Measurements from ENCODE around the gene ENAM.
"Not testable (repeated sequence)": the region's sequence is repeated elsewhere in the genome, so short reads cannot be mapped to it uniquely, and the experiment has no call there.

Gene ENAM

GRCh38 chr4:70691661-70692060 is 63.1 kb downstream of the ENAM start:
- H3K4me3 ChIP-seq (ENCODE audit: low read depth, low read length) = no peak overlapping the region

GRCh38 chr4:70694633-70695032 is 66.1 kb downstream of the ENAM start:
- H3K4me3 ChIP-seq (ENCODE audit: low read depth, low read length) = not testable (repeated sequence)

More at GRCh38 chr4:70691661-70692060, 63.1 kb downstream of the ENAM start:
- TF ChIP-seq, protein P1, sequence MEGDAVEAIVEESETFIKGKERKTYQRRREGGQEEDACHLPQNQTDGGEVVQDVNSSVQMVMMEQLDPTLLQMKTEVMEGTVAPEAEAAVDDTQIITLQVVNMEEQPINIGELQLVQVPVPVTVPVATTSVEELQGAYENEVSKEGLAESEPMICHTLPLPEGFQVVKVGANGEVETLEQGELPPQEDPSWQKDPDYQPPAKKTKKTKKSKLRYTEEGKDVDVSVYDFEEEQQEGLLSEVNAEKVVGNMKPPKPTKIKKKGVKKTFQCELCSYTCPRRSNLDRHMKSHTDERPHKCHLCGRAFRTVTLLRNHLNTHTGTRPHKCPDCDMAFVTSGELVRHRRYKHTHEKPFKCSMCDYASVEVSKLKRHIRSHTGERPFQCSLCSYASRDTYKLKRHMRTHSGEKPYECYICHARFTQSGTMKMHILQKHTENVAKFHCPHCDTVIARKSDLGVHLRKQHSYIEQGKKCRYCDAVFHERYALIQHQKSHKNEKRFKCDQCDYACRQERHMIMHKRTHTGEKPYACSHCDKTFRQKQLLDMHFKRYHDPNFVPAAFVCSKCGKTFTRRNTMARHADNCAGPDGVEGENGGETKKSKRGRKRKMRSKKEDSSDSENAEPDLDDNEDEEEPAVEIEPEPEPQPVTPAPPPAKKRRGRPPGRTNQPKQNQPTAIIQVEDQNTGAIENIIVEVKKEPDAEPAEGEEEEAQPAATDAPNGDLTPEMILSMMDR (IDR thresholded peaks at IDR 0.05; ENCODE audit: borderline replicate concordance, insufficient read depth, low read depth, low read length) = no peak

Data from GM12875 (cell line).